Measurements from ENCODE around the gene ZRANB1. TPM values are rescaled to one million over a fixed set of nuclear protein-coding genes. Genes with fewer than 3 reads are reported as not detected.
A peak's percentile ranks its signal among the peaks of the same experiment; 100 is the strongest.

The ZRANB1 gene
- total RNA-seq, 4 donors from 2014 or later = 22.1 to 37.5 (median 25.0) TPM

GRCh38 chr10:125009661-125010161, 67.8 kb downstream of the ZRANB1 start:
- TF ChIP-seq POLR2A (IDR thresholded peaks at IDR 0.05) (no peak), CTCF (IDR thresholded peaks at IDR 0.05) (no peak)
- no peak for DNase-seq
- H3K36me3 ChIP-seq = peaks cover 0 to 5% of the 10 kb centered on the region in 2 donors
- H3K9me3 ChIP-seq = no peaks in the 10 kb centered on the region
- H3K27me3 ChIP-seq = no peaks in the 10 kb centered on the region
- no peak overlapping the region for H3K27ac ChIP-seq
- intact Hi-C loops (cut with DNase I) = no loop called here
- H3K4me1 ChIP-seq = peaks cover 17 to 24% of the 10 kb centered on the region in 2 donors
- no peak overlapping the region for H3K4me3 ChIP-seq (replicated peaks in 1 of 3)
- 88 to 90% methylated on average over 15 of the region's 15 CpGs for WGBS, 2 donors

- TF ChIP-seq CTCF (IDR thresholded peaks at IDR 0.05) (no peak), POLR2A (IDR thresholded peaks at IDR 0.05) (no peak)
- Histone ChIP-seq H3K9me3 (no peaks in the 10 kb centered on the region), H3K4me3 (replicated peaks in 1 of 3) (no peak overlapping the region), H3K27ac (peak overlapping the region in 1 of 3 donors; percentile 16), H3K27me3 (no peaks in the 10 kb centered on the region), H3K36me3 (peaks cover 0 to 4% of the 10 kb centered on the region in 2 donors), H3K4me1 (peaks cover 24 to 30% of the 10 kb centered on the region in 2 donors)
- WGBS, 2 donors = 94 to 96% methylated on average over 5 of the region's 5 CpGs
- no peak for DNase-seq
- intact Hi-C loops (cut with DNase I) = no loop called here
Measured at GRCh38 chr10:125010362-125010761, 68.4 kb downstream of the ZRANB1 start.

GRCh38 chr10:125011171-125011925, 69.4 kb downstream of the ZRANB1 start:
- Histone ChIP-seq H3K4me3 (replicated peaks in 1 of 3) (no peak overlapping the region), H3K27ac (peak overlapping the region in 2 of 3 donors; percentile 16 to 30), H3K4me1 (peaks cover 33 to 40% of the 10 kb centered on the region in 2 donors), H3K9me3 (no peaks in the 10 kb centered on the region), H3K36me3 (no peaks in the 10 kb centered on the region), H3K27me3 (no peaks in the 10 kb centered on the region)
- intact Hi-C loops (cut with DNase I) = no loop called here
- WGBS, 2 donors = 80 to 89% methylated on average over 16 of the region's 16 CpGs
- DNase-seq = no peak
- no peak for TF ChIP-seq POLR2A (IDR thresholded peaks at IDR 0.05)
- TF ChIP-seq CTCF (IDR thresholded peaks at IDR 0.05) = no peak

- no peak for TF ChIP-seq POLR2A (IDR thresholded peaks at IDR 0.05)
- no peak for TF ChIP-seq CTCF (IDR thresholded peaks at IDR 0.05)
- no peaks in the 10 kb centered on the region for H3K36me3 ChIP-seq
- 86 to 87% methylated on average over 23 to 27 of the region's 27 CpGs for WGBS, 2 donors
- DNase-seq = no peak
- H3K27ac ChIP-seq = peak overlapping the region in 2 of 3 donors; percentile 20 to 30
- no peaks in the 10 kb centered on the region for H3K9me3 ChIP-seq
- no peaks in the 10 kb centered on the region for H3K27me3 ChIP-seq
- intact Hi-C loops (cut with DNase I) = no loop called here
- peaks cover 41 to 48% of the 10 kb centered on the region in 2 donors for H3K4me1 ChIP-seq
- H3K4me3 ChIP-seq (replicated peaks in 1 of 3) = no peak overlapping the region
Measured at GRCh38 chr10:125011926-125012705, 70.2 kb downstream of the ZRANB1 start.

All from thyroid gland (tissue), 4 donors.